NCI-H345 treated with DMSO at 0.1 percent for 48 hours (cell line): ENCODE results near the gene CYP4F3.
"Not testable (repeated sequence)": the region's sequence is repeated elsewhere in the genome, so short reads cannot be mapped to it uniquely, and the experiment has no call there.

Experiments
- DNase-seq: peaks from one replicate; lab custom pipeline; 2025; ENCODE audit not compliant: unreplicated experiment; lab: John Stamatoyannopoulos, UW

The CYP4F3 gene

GRCh38 chr19:15640294-15640903 is at the start of gene CYP4F3:
Gene CYP4F3 (plus strand): TSS chr19:15640897. CDS start chr19:15641416, 519 bp downstream.
- DNase-seq, result no peak

- DNase-seq, result no peak
Observed at GRCh38 chr19:15591796-15592195, 48.9 kb upstream of the CYP4F3 start.

- DNase-seq, result not testable (repeated sequence)
Observed at GRCh38 chr19:15592506-15592905, 48.2 kb upstream of the CYP4F3 start.

GRCh38 chr19:15593766-15594165 is 46.9 kb upstream of the CYP4F3 start:
- not testable (repeated sequence) for DNase-seq

GRCh38 chr19:15595069-15595468 is 45.6 kb upstream of the CYP4F3 start:
- DNase-seq, result no peak

GRCh38 chr19:15607978-15608925 is 32.4 kb upstream of the CYP4F3 start:
- not testable (repeated sequence) for DNase-seq

- DNase-seq, result no peak
Observed at GRCh38 chr19:15609261-15609660, 31.4 kb upstream of the CYP4F3 start.

- DNase-seq, result no peak
Observed at GRCh38 chr19:15612342-15612741, 28.4 kb upstream of the CYP4F3 start.

GRCh38 chr19:15613338-15613737 is 27.4 kb upstream of the CYP4F3 start:
- no peak for DNase-seq

GRCh38 chr19:15614507-15615379 is 26.0 kb upstream of the CYP4F3 start, which contains the start of gene CYP4F8:
Gene CYP4F8 (plus strand): TSS chr19:15615218. CDS start chr19:15615617, 399 bp downstream.
- DNase-seq, result no peak

- DNase-seq, result no peak
Observed at GRCh38 chr19:15615526-15615925, 25.2 kb upstream of the CYP4F3 start.

- DNase-seq, result no peak
Observed at GRCh38 chr19:15616183-15616582, 24.5 kb upstream of the CYP4F3 start.

- no peak for DNase-seq
Observed at GRCh38 chr19:15616627-15617270, 23.9 kb upstream of the CYP4F3 start.

- DNase-seq, result no peak
Observed at GRCh38 chr19:15618321-15618720, 22.4 kb upstream of the CYP4F3 start.

GRCh38 chr19:15621801-15622200 is 18.9 kb upstream of the CYP4F3 start:
- DNase-seq, result no peak

- no peak for DNase-seq
Observed at GRCh38 chr19:15622991-15623390, 17.7 kb upstream of the CYP4F3 start.

GRCh38 chr19:15623711-15624318 is 16.9 kb upstream of the CYP4F3 start:
- DNase-seq, result no peak

- no peak for DNase-seq
Observed at GRCh38 chr19:15628236-15629002, 12.3 kb upstream of the CYP4F3 start.
